Endothelial cell of umbilical vein (primary cell): ENCODE data around the gene SDHC. TPM values are rescaled to one million over a fixed set of nuclear protein-coding genes. Genes with fewer than 3 reads are reported as not detected.

Source experiments
- BruUV-seq: library from RNA; stranded (reverse); fragments of 400-500 nt; replicated peaks from 2 replicates; lab custom pipeline; 2021; lab: Mats Ljungman, UMichigan
- CTCF ChIA-PET: fragments of 300-600, 350-600 bp; sonication (Branson Sonifier 250); formaldehyde crosslinking; loops from one replicate; lab custom pipeline; 2021; ENCODE audit warnings: antibody characterized with exemption, inconsistent platforms; lab: Charles Lee
- POLR2A ChIA-PET: fragments of 300-600, 350-600 bp; sonication (Branson Sonifier 250); formaldehyde crosslinking; loops from one replicate; lab custom pipeline; 2021; ENCODE audit warnings: antibody characterized with exemption, inconsistent platforms; lab: Charles Lee
- DNase-seq: peaks from one replicate; pipeline ENCODE4 v3.0.0-alpha.2; 2011; ENCODE audit warnings: low read depth, low spot score
- FAIRE-seq: peaks from 2 replicates; lab custom pipeline; 2011; peaks lifted over from hg19 to GRCh38; lab: Jason Lieb, UNC
- H2AFZ ChIP-seq: 2 replicates; pipeline ENCODE4 v1.6.0; 2012; ENCODE audit warnings: low read depth, low read length, control low read depth, inconsistent platforms
- H3K27ac ChIP-seq: 2 replicates; pipeline ENCODE4 v1.5.1; 2011; ENCODE audit warnings: low read depth, mild to moderate bottlenecking, control low read depth, low read length, moderate library complexity; ENCODE audit not compliant: insufficient read depth
- H3K27me3 ChIP-seq, 2 experiments: 2 replicates each; pipeline versions ENCODE4 v1.6.0 to v1.6.1; 2011; ENCODE audit warnings: low read length in 2 of 2, mixed read lengths in 1 of 2; ENCODE audit not compliant: control insufficient read depth in 2 of 2, insufficient read depth in 2 of 2
- H3K36me3 ChIP-seq, 2 experiments: 2 replicates in 1 of 2; 3 replicates in 1 of 2; pipeline ENCODE4 v1.5.1; 2011; ENCODE audit warnings: low read length in 2 of 2, mild to moderate bottlenecking in 1 of 2, moderate library complexity in 1 of 2; ENCODE audit not compliant: control insufficient read depth in 2 of 2, insufficient read depth in 2 of 2; ENCODE audit errors: extremely low read depth in 1 of 2
- H3K4me1 ChIP-seq: 3 replicates; pipeline ENCODE4 v1.5.1; 2011; ENCODE audit warnings: mild to moderate bottlenecking, low read length; ENCODE audit not compliant: control insufficient read depth, insufficient read depth; ENCODE audit errors: extremely low read depth
- H3K4me2 ChIP-seq: 2 replicates; pipeline ENCODE4 v1.6.1; 2011; ENCODE audit warnings: low read length, control low read depth, mixed read lengths; ENCODE audit not compliant: insufficient read depth
- H3K4me3 ChIP-seq, 3 experiments: fragments of 200-600 bp in 1 of 3; sonication (generic), shearing (Covaris generic) in 1 of 3; replicated peaks in 1 of 3; 2 replicates each; pipeline ENCODE4 v1.5.1; 2011 to 2016; ENCODE audit warnings: control low read depth in 3 of 3, low read length in 3 of 3, mild to moderate bottlenecking in 2 of 3, inconsistent platforms in 1 of 3, low read depth in 1 of 3, moderate library complexity in 1 of 3; ENCODE audit not compliant: insufficient read depth in 1 of 3
- H3K79me2 ChIP-seq: 2 replicates; pipeline ENCODE4 v1.6.0; 2012; ENCODE audit warnings: low read length, inconsistent platforms; ENCODE audit not compliant: control insufficient read depth, insufficient read depth
- H3K9ac ChIP-seq: replicated peaks from 2 replicates; pipeline ENCODE3; 2011; ENCODE audit warnings: low read length, control low read depth; ENCODE audit not compliant: insufficient read depth; ENCODE audit errors: extremely low read depth
- H3K9me1 ChIP-seq: replicated peaks from 3 replicates; pipeline ENCODE4 v1.6.0; 2011; ENCODE audit warnings: mild to moderate bottlenecking, low read length; ENCODE audit not compliant: control insufficient read depth, insufficient read depth; ENCODE audit errors: extremely low read depth
- H3K9me3 ChIP-seq: replicated peaks from 2 replicates; pipeline ENCODE4 v1.5.1; 2012; ENCODE audit warnings: low read length, inconsistent platforms; ENCODE audit not compliant: control insufficient read depth, insufficient read depth
- H4K20me1 ChIP-seq: replicated peaks from 2 replicates; pipeline ENCODE3; 2011; ENCODE audit warnings: mild to moderate bottlenecking, low read length; ENCODE audit not compliant: control insufficient read depth, insufficient read depth; ENCODE audit errors: extremely low read depth
- CTCF ChIP-seq, 2 donors: IDR thresholded peaks; 1 replicate in 1 of 2; 2 replicates in 1 of 2; pipeline ENCODE4 v1.5.1; 2011; ENCODE audit warnings: low read length in 2 of 2, mild to moderate bottlenecking in 2 of 2, moderate library complexity in 2 of 2, control low read depth in 1 of 2, inconsistent platforms in 1 of 2, low read depth in 1 of 2; ENCODE audit not compliant: insufficient read depth in 1 of 2; ENCODE audit errors: extremely low read depth in 1 of 2
- EZH2 ChIP-seq: IDR thresholded peaks from 2 replicates; pipeline ENCODE4 v1.6.1; 2012; ENCODE audit warnings: borderline replicate concordance, low read depth, mild to moderate bottlenecking, moderate library complexity, low read length, inconsistent platforms; ENCODE audit not compliant: severe bottlenecking
- FOS ChIP-seq: IDR thresholded peaks from 2 replicates; pipeline ENCODE4 v1.6.1; 2011; ENCODE audit warnings: mild to moderate bottlenecking, low read length, moderate library complexity, borderline replicate concordance; ENCODE audit not compliant: insufficient read depth
- GATA2 ChIP-seq: IDR thresholded peaks from 2 replicates; pipeline ENCODE4 v1.7.0; 2011; ENCODE audit warnings: low read depth, mild to moderate bottlenecking, moderate library complexity, mixed read lengths, low read length; ENCODE audit not compliant: insufficient read length, insufficient read depth
- JUN ChIP-seq: IDR thresholded peaks from 2 replicates; pipeline ENCODE4 v1.6.1; 2011; ENCODE audit warnings: borderline replicate concordance, low read depth; ENCODE audit not compliant: insufficient read length, insufficient read depth
- MAX ChIP-seq: IDR thresholded peaks from 2 replicates; pipeline ENCODE4 v1.6.1; 2011; ENCODE audit not compliant: insufficient read depth, insufficient read length
- MYC ChIP-seq: IDR thresholded peaks from one replicate; pipeline ENCODE4 v1.6.1; 2011; ENCODE audit warnings: mild to moderate bottlenecking, low read depth, low read length
- POLR2A ChIP-seq: IDR thresholded peaks from 2 replicates; pipeline ENCODE4 v1.6.1; 2012; ENCODE audit warnings: low read depth, mild to moderate bottlenecking, control low read depth, low read length
- POLR2AphosphoS5 ChIP-seq: IDR thresholded peaks from 2 replicates; pipeline ENCODE4 v1.6.1; 2012; ENCODE audit warnings: low read depth, mild to moderate bottlenecking, control low read depth, low read length, moderate library complexity; ENCODE audit not compliant: insufficient read depth
- dilution Hi-C: fragments of 300-500 bp; cut with MboI; formaldehyde crosslinking; loops from one replicate; pipeline ENCODE4 v1.15.0; 2019; ENCODE audit warnings: low sequenced_read_pairs; ENCODE audit not compliant: extremely low pct_ligation_motif_present
- intact Hi-C: fragments of 100-400 bp; cut with micrococcal nuclease; formaldehyde crosslinking; loops from one replicate; pipeline ENCODE4 v1.10.0; 2022
- polyA plus RNA-seq, 4 experiments: library from polyadenylated mRNA; depleted of rRNA in 3 of 4; stranded (reverse) in 3 of 4; unstranded in 1 of 4; fragments of >200 nt; gene quantifications; 2 replicates each; pipeline versions ENCODE4 v1.2.1 to v1.2.3, GENCODE V29; 2011 to 2012; ENCODE audit warnings: missing spikeins in 1 of 4
- total RNA-seq: library from RNA; stranded (reverse); gene quantifications from 2 replicates; pipeline ENCODE4 v1.2.3, GENCODE V29; 2021

SDHC gene
- total and polyA plus RNA-seq, 2 donors (not counting 3 experiments of a cell fraction or from before 2014, with no cell fraction given), result 148 to 279 TPM

- no peak overlapping the region for H2AFZ ChIP-seq
- no peak overlapping the region for H3K9ac ChIP-seq
- dilution Hi-C loops, result no loop called here
- H3K79me2 ChIP-seq, result no peaks in the 10 kb centered on the region
- DNase-seq (no peak), FAIRE-seq (no peak)
- CTCF ChIA-PET, result no interaction called here
- peaks cover 2 to 4% of the 10 kb centered on the region in 2 experiments for H3K36me3 ChIP-seq
- TF ChIP-seq FOS (no peak), EZH2 (no peak), MYC (no peak), GATA2 (no peak), POLR2AphosphoS5 (no peak), POLR2A (no peak), MAX (no peak), JUN (no peak), CTCF (IDR thresholded peaks at IDR 0.05; ENCODE audit: extremely low read depth in 1 of 2, insufficient read depth in 1 of 2, low read depth in 1 of 2, low read length in 2 of 2) (no peak)
- H3K4me3 ChIP-seq, result no peak overlapping the region
- H3K27me3 ChIP-seq, result no peaks in the 10 kb centered on the region
- BruUV-seq, result no TSS peak
- POLR2A ChIA-PET, result no interaction called here
- no peak overlapping the region for H3K4me2 ChIP-seq
- no peak overlapping the region for H3K27ac ChIP-seq
- H4K20me1 ChIP-seq, result no peaks in the 10 kb centered on the region
- peaks cover 2% of the 10 kb centered on the region for H3K4me1 ChIP-seq
- H3K9me3 ChIP-seq, result no peaks in the 10 kb centered on the region
- intact Hi-C loops, result loop anchor here (5.0 kb wide), 1 partner anchor 53 kb away; the partner anchor contains the start of gene SDHC
- no peaks in the 10 kb centered on the region for H3K9me1 ChIP-seq
These were observed 51.0 kb downstream of the SDHC start for GRCh38 chr1:161365207-161365606.
